A549 (cell line): ENCODE results near the gene C1R. TPM values are rescaled to one million over a fixed set of nuclear protein-coding genes. Genes with fewer than 3 reads are reported as not detected.

Experiments used
- ATAC-seq, 2 experiments: fragments of 200-7000 bp in 1 of 2; fragments of >200 bp in 1 of 2; cut with Nextera tagmentation in 1 of 2; cut with Tn5 transposase in 1 of 2; 3 replicates each; pipeline versions ENCODE4 v1.8.0 to v1.9.1; 2018 to 2020; ENCODE audit warnings: mild to moderate bottlenecking in 1 of 2, moderate library complexity in 1 of 2
- CTCF ChIA-PET: fragments of 300-600 bp; sonication (Branson Sonifier 250); formaldehyde crosslinking; extraction: SDS; loops from one replicate; lab custom pipeline; 2021; ENCODE audit warnings: antibody characterized with exemption, inconsistent platforms; lab: Yijun Ruan, JAX
- POLR2A ChIA-PET: fragments of 350-600 bp; formaldehyde crosslinking; extraction: SDS; loops from one replicate; lab custom pipeline; 2021; ENCODE audit warnings: antibody characterized with exemption, inconsistent platforms; lab: Yijun Ruan, JAX
- DNase-seq, 2 experiments: peaks; one replicate each; pipeline versions ENCODE4 v3.0.0 to v3.0.0-alpha.2; 2011 to 2016; ENCODE audit warnings: low read depth in 1 of 2, low spot score in 1 of 2
- FAIRE-seq: peaks from 2 replicates; lab custom pipeline; 2011; peaks lifted over from hg19 to GRCh38; lab: Jason Lieb, UNC
- H3K27ac ChIP-seq, 2 experiments: fragments of >200 bp; sonication (Bioruptor Twin); formaldehyde crosslinking; 3 replicates each; pipeline ENCODE4 v1.5.1; 2016 to 2017
- H3K4me1 ChIP-seq: fragments of >200 bp; sonication (Bioruptor Twin); formaldehyde crosslinking; 3 replicates; pipeline ENCODE4 v1.6.1; 2016
- H3K4me2 ChIP-seq: fragments of >200 bp; sonication (Bioruptor Twin); formaldehyde crosslinking; 3 replicates; pipeline ENCODE4 v1.6.1; 2016
- H3K4me3 ChIP-seq: fragments of >200 bp; sonication (Bioruptor Twin); formaldehyde crosslinking; 3 replicates; pipeline ENCODE4 v1.5.1; 2016
- H3K9me3 ChIP-seq: fragments of >200 bp; sonication (Bioruptor Twin); formaldehyde crosslinking; 3 replicates; pipeline ENCODE4 v1.6.1; 2016
- BCL3 ChIP-seq: fragments of >200 bp; sonication (Bioruptor Twin); formaldehyde crosslinking; IDR thresholded peaks from 3 replicates; pipeline ENCODE4 v1.6.1; 2016
- CBX2 ChIP-seq: fragments of 200-600 bp; sonication (generic); IDR thresholded peaks from 2 replicates; pipeline ENCODE4 v1.6.1; 2016; ENCODE audit warnings: low read depth, mild to moderate bottlenecking, borderline replicate concordance
- CTCF ChIP-seq: fragments of >200 bp; sonication (Bioruptor Twin); formaldehyde crosslinking; IDR thresholded peaks from 3 replicates; pipeline ENCODE4 v1.5.1; 2016
- EP300 ChIP-seq, 2 experiments: fragments of >200 bp; sonication (Bioruptor Twin); formaldehyde crosslinking; IDR thresholded peaks; 2 replicates in 1 of 2; 3 replicates in 1 of 2; pipeline ENCODE4 v1.6.1; 2016 to 2017
- FOSL2 ChIP-seq, 2 experiments: fragments of 450-650 bp in 1 of 2; fragments of >200 bp in 1 of 2; sonication (Bioruptor Twin) in 1 of 2; formaldehyde crosslinking; IDR thresholded peaks; 2 replicates each; pipeline versions ENCODE4 v1.5.0 to v1.6.1; 2016 to 2020; ENCODE audit warnings: mild to moderate bottlenecking in 1 of 2, moderate library complexity in 1 of 2
- HDAC2 ChIP-seq: fragments of 200-600 bp; sonication (generic); IDR thresholded peaks from 2 replicates; pipeline ENCODE4 v1.6.1; 2016
- HMGXB4 ChIP-seq: fragments of 250-450 bp; sonication (Bioruptor Pico); IDR thresholded peaks from 2 replicates; pipeline ENCODE4 v1.5.0; 2021; ENCODE audit warnings: mild to moderate bottlenecking, moderate library complexity, borderline replicate concordance
- HOXB13 ChIP-seq: fragments of 250-450 bp; sonication (Bioruptor Pico); IDR thresholded peaks from 2 replicates; pipeline ENCODE4 v1.5.0; 2020; ENCODE audit warnings: low read depth, mild to moderate bottlenecking, moderate library complexity
- JUN ChIP-seq, 2 experiments: fragments of >200 bp; sonication (Bioruptor Twin); formaldehyde crosslinking; IDR thresholded peaks; 2 replicates in 1 of 2; 3 replicates in 1 of 2; pipeline ENCODE4 v1.6.1; 2016 to 2017
- MAX ChIP-seq: IDR thresholded peaks from 2 replicates; pipeline ENCODE4 v1.6.1; 2012
- MYC ChIP-seq: IDR thresholded peaks from 2 replicates; pipeline ENCODE4 v1.6.1; 2012; ENCODE audit warnings: mild to moderate bottlenecking, inconsistent platforms, low read length, improper control_type of control experiment, borderline replicate concordance
- NFE2L2 ChIP-seq: fragments of 150-350 bp; conservative IDR thresholded peaks from 2 replicates; pipeline ENCODE4 v1.6.1; 2014; ENCODE audit warnings: low read length
- NPAS2 ChIP-seq: fragments of 250-450 bp; sonication (Bioruptor Pico); IDR thresholded peaks from 2 replicates; pipeline ENCODE4 v1.8.0; 2022; ENCODE audit warnings: mild to moderate bottlenecking, moderate library complexity, borderline replicate concordance
- NR3C1 ChIP-seq: fragments of >200 bp; sonication (Bioruptor Twin); formaldehyde crosslinking; IDR thresholded peaks from 3 replicates; pipeline ENCODE4 v1.6.1; 2017
- RARB ChIP-seq: fragments of 250-450 bp; sonication (Bioruptor Pico); IDR thresholded peaks from 2 replicates; pipeline ENCODE4 v1.8.0; 2021; ENCODE audit warnings: mild to moderate bottlenecking, moderate library complexity
- RNF2 ChIP-seq: fragments of 200-600 bp; sonication (generic); IDR thresholded peaks from 2 replicates; pipeline ENCODE4 v1.6.1; 2016; ENCODE audit warnings: low read depth, mild to moderate bottlenecking, antibody characterized with exemption, moderate library complexity, borderline replicate concordance
- SMC3 ChIP-seq: fragments of >200 bp; sonication (Bioruptor Twin); formaldehyde crosslinking; IDR thresholded peaks from 3 replicates; pipeline ENCODE4 v1.6.1; 2018; ENCODE audit warnings: inconsistent platforms
- SREBF2 ChIP-seq: fragments of 450-650 bp; IDR thresholded peaks from 2 replicates; pipeline ENCODE4 v1.6.1; 2014; ENCODE audit warnings: mild to moderate bottlenecking, moderate library complexity
- ZC3H11A ChIP-seq: fragments of 450-650 bp; IDR thresholded peaks from 2 replicates; pipeline ENCODE4 v1.6.1; 2014; ENCODE audit warnings: antibody characterized with exemption, mild to moderate bottlenecking
- ZFP36 ChIP-seq: fragments of 450-650 bp; IDR thresholded peaks from 2 replicates; pipeline ENCODE4 v1.6.1; 2014; ENCODE audit warnings: borderline replicate concordance; ENCODE audit not compliant: partially characterized antibody
- ZNF302 ChIP-seq: fragments of 250-450 bp; sonication (Bioruptor Pico); IDR thresholded peaks from 2 replicates; pipeline ENCODE4 v1.9.0; 2021; ENCODE audit warnings: inconsistent platforms, mild to moderate bottlenecking, moderate library complexity
- WGBS: methylation state at CpG from one replicate; pipeline ENCODE4 v1.1.6; 2017; ENCODE audit errors: missing lambda C conversion rate; 5-methylcytosine and 5-hydroxymethylcytosine counted together
- polyA plus RNA-seq, 4 experiments: library from polyadenylated mRNA; depleted of rRNA in 3 of 4; stranded (reverse); fragments of >200 nt; fragmentation: RNase III in 1 of 4; extraction: RNeasy Plus Mini Kit Qiagen cat#74134 plus additional on column Dnase treatment in 1 of 4; gene quantifications; 2 replicates in 3 of 4; 3 replicates in 1 of 4; pipeline ENCODE4 v1.2.3, GENCODE V29; 2011 to 2017

Gene C1R
- polyA plus RNA-seq, 2 of the 4 experiments (the other 2 are of a cell fraction): 31.4 to 36.0 TPM

GRCh38 chr12:7122811-7123769 is 30.8 kb upstream of the C1R start:
- Histone ChIP-seq H3K4me2 (no peak overlapping the region), H3K9me3 (no peaks in the 10 kb centered on the region), H3K4me1 (no peaks in the 10 kb centered on the region), H3K4me3 (no peak overlapping the region), H3K27ac (no peak overlapping the region)
- CTCF ChIA-PET: interaction anchor here (0.9 to 5.8 kb wide), 8 partner anchors 10 to 65 kb away, joined by 3 to 35 read pairs (median 4); partner anchors contain the start of gene C1RL
- FAIRE-seq (no peak), DNase-seq (no peak), ATAC-seq (no peak)
- WGBS: 83% methylated on average over 7 of the region's 7 CpGs
- POLR2A ChIA-PET: no interaction called here
- TF ChIP-seq BCL3: no peak
- TF ChIP-seq FOSL2 (IDR thresholded peaks at IDR 0.05): no peak
- TF ChIP-seq FOSL2 (CRISPR knock-in tag; IDR thresholded peaks at IDR 0.05): no peak
- TF ChIP-seq HMGXB4 (CRISPR knock-in tag): no peak
- no peak for TF ChIP-seq ZNF302
- no peak for TF ChIP-seq RARB (CRISPR knock-in tag)
- no peak for TF ChIP-seq HOXB13 (CRISPR knock-in tag)
- no peak for TF ChIP-seq SMC3
- no peak for TF ChIP-seq MAX
- no peak for TF ChIP-seq NR3C1
- no peak for TF ChIP-seq MYC
- no peak for TF ChIP-seq ZFP36

GRCh38 chr12:7121324-7121723 is 29.1 kb upstream of the C1R start:
- FAIRE-seq: no peak
- Histone ChIP-seq H3K4me3 (no peak overlapping the region), H3K4me2 (no peak overlapping the region), H3K9me3 (no peaks in the 10 kb centered on the region), H3K27ac (no peak overlapping the region), H3K4me1 (no peaks in the 10 kb centered on the region)
- CTCF ChIA-PET: interaction anchor here (1.0 to 5.8 kb wide), 5 partner anchors 8 to 82 kb away, joined by 3 to 35 read pairs (median 4); partner anchors contain the start of gene C1RL
- no peak for ATAC-seq
- no peak for TF ChIP-seq JUN (IDR thresholded peaks at IDR 0.05)
- TF ChIP-seq ZC3H11A: no peak
- TF ChIP-seq EP300 (IDR thresholded peaks at IDR 0.05): no peak
- no peak for TF ChIP-seq CBX2
- no peak for TF ChIP-seq NFE2L2
- TF ChIP-seq CTCF: no peak
- TF ChIP-seq HOXB13 (CRISPR knock-in tag): no peak
- TF ChIP-seq NR3C1: no peak
- TF ChIP-seq FOSL2 (IDR thresholded peaks at IDR 0.05): no peak
- no peak for TF ChIP-seq FOSL2 (CRISPR knock-in tag; IDR thresholded peaks at IDR 0.05)
- no peak for TF ChIP-seq NPAS2 (CRISPR knock-in tag)
- no peak for TF ChIP-seq MAX
- TF ChIP-seq RARB (CRISPR knock-in tag): no peak
- TF ChIP-seq ZFP36: no peak
- TF ChIP-seq HDAC2: no peak
- TF ChIP-seq RNF2: no peak
- TF ChIP-seq SREBF2: no peak
- no peak for TF ChIP-seq HMGXB4 (CRISPR knock-in tag)
- 81% methylated on average over 5 of the region's 5 CpGs for WGBS
- DNase-seq: no peak
- POLR2A ChIA-PET: no interaction called here
